Adrenal gland (tissue), 5 donors: Measurements from ENCODE around the gene ZNF597.

Experiments
- CTCF ChIP-seq, 6 experiments: fragments of 450-650 bp in 4 of 6; fragments of 200-600 bp in 2 of 6; sonication (generic) in 1 of 6; IDR thresholded peaks; 1 replicate in 5 of 6; 2 replicates in 1 of 6; pipeline versions ENCODE4 v1.5.1 to v1.8.0; 2016 to 2021; ENCODE audit warnings: antibody characterized with exemption in 6 of 6, mild to moderate bottlenecking in 2 of 6, moderate library complexity in 1 of 6
- POLR2A ChIP-seq, 2 donors: fragments of 450-650 bp; IDR thresholded peaks; one replicate each; pipeline ENCODE4 v1.6.1; 2017; ENCODE audit warnings: antibody characterized with exemption in 2 of 2, mild to moderate bottlenecking in 2 of 2, moderate library complexity in 1 of 2
- donor health status: DM: no; HTN: no; CAD: no.

GRCh38 chr16:3492356-3492755 lies 49.1 kb upstream of the ZNF597 start:
- no peak for TF ChIP-seq CTCF (IDR thresholded peaks at IDR 0.05)
- TF ChIP-seq POLR2A (IDR thresholded peaks at IDR 0.05), result no peak
